Stimulated activated CD4-positive, alpha-beta T cell treated with anti-CD3 and anti-CD28 coated beads, Interleukin-12 subunit alpha, Interleukin-12 subunit beta, amount 100 ng/mL, for 48 hours (primary cell): Measurements from ENCODE around the gene CHST3.
"Not testable (repeated sequence)": the region's sequence is repeated elsewhere in the genome, so short reads cannot be mapped to it uniquely, and the experiment has no call there.

Experiments
- DNase-seq, 3 donors: peaks; one replicate each; pipeline ENCODE4 v3.0.0-alpha.2; 2020; ENCODE audit warnings: low read depth in 2 of 3, low spot score in 1 of 3

CHST3 gene

GRCh38 chr10:71972746-71973695 lies 8.8 kb downstream of the CHST3 start:
- no peak for DNase-seq

GRCh38 chr10:71973777-71974488 lies 9.7 kb downstream of the CHST3 start:
- DNase-seq = no peak

- DNase-seq = peak; percentile 44 to 57 (median 45)
Observed at GRCh38 chr10:71974489-71975021, 10.4 kb downstream of the CHST3 start.

GRCh38 chr10:71975087-71975870 lies 11.1 kb downstream of the CHST3 start:
- DNase-seq = no peak

- no peak for DNase-seq
Observed at GRCh38 chr10:71975871-71976725, 11.9 kb downstream of the CHST3 start.

- DNase-seq = not testable (repeated sequence)
Observed at GRCh38 chr10:71977614-71977903, 13.4 kb downstream of the CHST3 start.

GRCh38 chr10:71978476-71978875 lies 14.3 kb downstream of the CHST3 start:
- no peak for DNase-seq

- DNase-seq = no peak
Observed at GRCh38 chr10:71978988-71979691, 14.9 kb downstream of the CHST3 start.

GRCh38 chr10:71979692-71980062 lies 15.5 kb downstream of the CHST3 start:
- no peak for DNase-seq

GRCh38 chr10:71980181-71981014 lies 16.2 kb downstream of the CHST3 start:
- no peak for DNase-seq

- DNase-seq = no peak
Observed at GRCh38 chr10:71981015-71981875, 17.1 kb downstream of the CHST3 start.

- DNase-seq = no peak
Observed at GRCh38 chr10:71981876-71982230, 17.7 kb downstream of the CHST3 start.

- DNase-seq = no peak
Observed at GRCh38 chr10:71982269-71983178, 18.3 kb downstream of the CHST3 start.

- DNase-seq = no peak
Observed at GRCh38 chr10:71984126-71984808, 20.1 kb downstream of the CHST3 start.

GRCh38 chr10:71984809-71985388 lies 20.7 kb downstream of the CHST3 start:
- DNase-seq = no peak
